Transverse colon (tissue), 4 donors: ENCODE measurements around the gene PTK7. TPM values are rescaled to one million over a fixed set of nuclear protein-coding genes. Genes with fewer than 3 reads are reported as not detected.

Source experiments
- DNase-seq: peaks from one replicate; pipeline ENCODE4 v3.0.0-alpha.2; 2019
- H3K27ac ChIP-seq, 4 donors: fragments of 200-600 bp; sonication (generic); 2 replicates each; pipeline ENCODE4 v1.5.1; 2016 to 2018; ENCODE audit warnings: inconsistent platforms in 4 of 4
- H3K27me3 ChIP-seq: fragments of 200-600 bp; sonication (generic); 2 replicates; pipeline ENCODE4 v1.5.1; 2017; ENCODE audit warnings: inconsistent platforms
- H3K36me3 ChIP-seq, 4 donors: fragments of 200-600 bp; sonication (generic); 2 replicates each; pipeline ENCODE4 v1.5.1; 2017 to 2019; ENCODE audit warnings: inconsistent platforms in 4 of 4
- H3K4me1 ChIP-seq, 4 donors: fragments of 200-600 bp; sonication (generic); 2 replicates each; pipeline ENCODE4 v1.5.1; 2017 to 2020; ENCODE audit warnings: inconsistent platforms in 4 of 4
- H3K4me3 ChIP-seq, 4 donors: fragments of 200-600 bp; sonication (generic); 1 replicate in 1 of 4; 2 replicates in 3 of 4; pipeline versions ENCODE4 v1.5.1 to v1.6.1; 2017 to 2019; ENCODE audit warnings: inconsistent platforms in 4 of 4
- H3K9me3 ChIP-seq, 2 donors: fragments of 200-600 bp; sonication (generic); 2 replicates each; pipeline ENCODE4 v1.5.1; 2017 to 2019; ENCODE audit warnings: inconsistent platforms in 2 of 2
- EP300 ChIP-seq: sonication (generic); formaldehyde crosslinking; IDR thresholded peaks from one replicate; pipeline ENCODE4 v1.6.1; 2017; ENCODE audit warnings: antibody characterized with exemption, low read depth
- POLR2A ChIP-seq: fragments of 450-650 bp; IDR thresholded peaks from one replicate; pipeline ENCODE4 v1.6.1; 2016; ENCODE audit warnings: antibody characterized with exemption, mild to moderate bottlenecking, moderate library complexity
- POLR2AphosphoS5 ChIP-seq, 3 donors: sonication (generic); formaldehyde crosslinking; IDR thresholded peaks; one replicate each; pipeline ENCODE4 v1.6.1; 2016; ENCODE audit warnings: antibody characterized with exemption in 3 of 3
- WGBS, 2 donors: methylation state at CpG; one replicate each; pipeline ENCODE4 v1.1.5; 2018; ENCODE audit warnings: low coverage in 1 of 2; 5-methylcytosine and 5-hydroxymethylcytosine counted together
- in situ Hi-C, 4 donors: fragments of 200-750 bp; cut with MboI; loops; one replicate each; pipeline versions ENCODE4 v1.15.0 to v1.15.1; 2017; ENCODE audit warnings: low sequenced_read_pairs in 3 of 4, low pct_ligation_motif_present in 1 of 4, low pct_unique_long_range_greater_than_20kb in 1 of 4
- intact Hi-C: fragments of 100-400 bp; cut with DNase I; formaldehyde crosslinking; loops from one replicate; pipeline ENCODE4 v1.15.1; 2023; ENCODE audit warnings: low total_unique reads
- total RNA-seq, 4 donors: library from RNA; depleted of rRNA; stranded (reverse); fragments of >200 nt; gene quantifications; one replicate each; pipeline ENCODE4 v1.1.0, GENCODE V29; 2016
- TF ChIP-seq, protein P1 (sequence below), 5 experiments: fragments of 200-600 bp in 3 of 5; fragments of 450-650 bp in 2 of 5; sonication (generic) in 3 of 5; IDR thresholded peaks; 1 replicate in 2 of 5; 2 replicates in 3 of 5; pipeline ENCODE4 v1.5.1; 2016 to 2017; ENCODE audit warnings: antibody characterized with exemption in 5 of 5, inconsistent platforms in 3 of 5, mild to moderate bottlenecking in 2 of 5, moderate library complexity in 1 of 5

Gene PTK7
- total RNA-seq, 4 donors from 2014 or later = 2.2 to 34.6 (median 6.0) TPM

DNA sequence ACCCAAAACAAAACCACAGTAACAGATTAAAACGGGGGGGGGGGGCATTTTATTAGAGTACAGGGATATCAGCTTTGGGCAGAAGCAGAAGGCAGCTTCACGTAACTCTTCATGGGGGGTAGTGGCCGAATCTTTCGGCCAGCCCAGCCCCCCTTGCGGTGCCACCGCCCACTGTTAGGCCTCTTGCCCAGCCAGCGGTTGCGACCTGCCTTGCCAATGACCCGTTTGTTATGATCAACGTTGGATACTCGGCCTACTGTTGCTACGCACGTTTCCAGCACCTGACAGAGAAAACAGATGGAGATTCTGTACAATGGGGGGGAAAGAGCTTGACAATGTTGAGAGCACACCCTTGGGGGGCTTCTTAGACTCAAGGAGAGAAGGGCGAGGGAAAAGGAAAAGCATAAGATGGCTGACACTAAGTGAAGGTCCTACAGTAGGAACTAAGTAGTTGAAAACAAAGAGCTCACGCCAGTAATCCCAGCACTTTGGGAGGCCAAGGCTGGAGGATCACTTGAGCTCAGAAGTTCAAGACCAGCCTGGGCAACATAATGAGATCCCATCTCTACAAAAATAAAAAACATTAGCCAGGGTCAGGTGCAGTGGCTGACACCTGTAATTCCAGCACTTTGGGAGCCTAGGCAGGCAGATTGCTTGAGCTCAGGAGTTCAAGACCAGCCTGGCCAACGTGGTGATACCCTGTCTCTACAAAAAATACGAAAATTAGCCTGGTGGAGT lies 21.7 kb upstream of the PTK7 start:
- H3K36me3 ChIP-seq = peaks cover 0 to 4% (median 0%) of the 10 kb centered on the region in 4 donors
- peak overlapping the region in 3 of 4 donors; percentile 62 to 98 (median 81) for H3K4me3 ChIP-seq
- intact Hi-C loops = no loop called here
- H3K27me3 ChIP-seq = no peaks in the 10 kb centered on the region
- H3K4me1 ChIP-seq = peaks cover 8 to 30% (median 20%) of the 10 kb centered on the region in 4 donors
- TF ChIP-seq, protein P1, sequence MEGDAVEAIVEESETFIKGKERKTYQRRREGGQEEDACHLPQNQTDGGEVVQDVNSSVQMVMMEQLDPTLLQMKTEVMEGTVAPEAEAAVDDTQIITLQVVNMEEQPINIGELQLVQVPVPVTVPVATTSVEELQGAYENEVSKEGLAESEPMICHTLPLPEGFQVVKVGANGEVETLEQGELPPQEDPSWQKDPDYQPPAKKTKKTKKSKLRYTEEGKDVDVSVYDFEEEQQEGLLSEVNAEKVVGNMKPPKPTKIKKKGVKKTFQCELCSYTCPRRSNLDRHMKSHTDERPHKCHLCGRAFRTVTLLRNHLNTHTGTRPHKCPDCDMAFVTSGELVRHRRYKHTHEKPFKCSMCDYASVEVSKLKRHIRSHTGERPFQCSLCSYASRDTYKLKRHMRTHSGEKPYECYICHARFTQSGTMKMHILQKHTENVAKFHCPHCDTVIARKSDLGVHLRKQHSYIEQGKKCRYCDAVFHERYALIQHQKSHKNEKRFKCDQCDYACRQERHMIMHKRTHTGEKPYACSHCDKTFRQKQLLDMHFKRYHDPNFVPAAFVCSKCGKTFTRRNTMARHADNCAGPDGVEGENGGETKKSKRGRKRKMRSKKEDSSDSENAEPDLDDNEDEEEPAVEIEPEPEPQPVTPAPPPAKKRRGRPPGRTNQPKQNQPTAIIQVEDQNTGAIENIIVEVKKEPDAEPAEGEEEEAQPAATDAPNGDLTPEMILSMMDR (IDR thresholded peaks at IDR 0.05) = no peak
- TF ChIP-seq POLR2A = no peak
- no peak for TF ChIP-seq EP300
- TF ChIP-seq POLR2AphosphoS5 (IDR thresholded peaks at IDR 0.05) = no peak
- H3K9me3 ChIP-seq = no peaks in the 10 kb centered on the region
- 74 to 83% methylated on average over 7 to 17 of the region's 17 CpGs for WGBS, 2 donors
- DNase-seq = no peak
- in situ Hi-C loops = no loop called here
- H3K27ac ChIP-seq = peak overlapping the region; percentile 90 to 97 (median 95)

DNA sequence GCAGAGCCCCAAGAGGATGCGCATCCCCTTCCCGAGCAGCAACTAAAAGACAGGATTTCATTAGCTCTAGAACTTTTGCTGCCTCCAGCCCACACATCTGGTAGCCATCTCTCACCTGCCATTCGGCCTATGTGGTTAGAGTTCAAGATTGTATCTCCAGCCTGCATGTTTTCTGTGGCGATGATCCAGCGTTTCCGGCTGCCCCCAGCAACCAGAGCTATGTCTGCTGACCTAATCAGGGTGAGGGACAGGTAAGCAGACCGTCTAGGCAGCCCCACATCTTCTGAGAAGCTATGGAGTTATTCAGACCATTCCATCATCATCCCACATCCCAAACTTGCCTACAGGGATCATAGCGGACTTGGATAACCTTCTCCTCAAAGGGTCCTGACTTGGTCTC lies 20.1 kb upstream of the PTK7 start:
- in situ Hi-C loops = no loop called here
- no peak overlapping the region for H3K4me3 ChIP-seq
- DNase-seq = no peak
- intact Hi-C loops = no loop called here
- no peaks in the 10 kb centered on the region for H3K9me3 ChIP-seq
- H3K27ac ChIP-seq = no peak overlapping the region
- H3K4me1 ChIP-seq = peaks cover 17 to 38% (median 31%) of the 10 kb centered on the region in 4 donors
- 82 to 91% methylated on average over 2 to 8 of the region's 8 CpGs for WGBS, 2 donors
- TF ChIP-seq, protein P1 (IDR thresholded peaks at IDR 0.05) = no peak
- TF ChIP-seq POLR2A (no peak), EP300 (no peak), POLR2AphosphoS5 (IDR thresholded peaks at IDR 0.05) (no peak)
- no peaks in the 10 kb centered on the region for H3K27me3 ChIP-seq
- H3K36me3 ChIP-seq = peaks cover 0 to 4% (median 0%) of the 10 kb centered on the region in 4 donors

DNA sequence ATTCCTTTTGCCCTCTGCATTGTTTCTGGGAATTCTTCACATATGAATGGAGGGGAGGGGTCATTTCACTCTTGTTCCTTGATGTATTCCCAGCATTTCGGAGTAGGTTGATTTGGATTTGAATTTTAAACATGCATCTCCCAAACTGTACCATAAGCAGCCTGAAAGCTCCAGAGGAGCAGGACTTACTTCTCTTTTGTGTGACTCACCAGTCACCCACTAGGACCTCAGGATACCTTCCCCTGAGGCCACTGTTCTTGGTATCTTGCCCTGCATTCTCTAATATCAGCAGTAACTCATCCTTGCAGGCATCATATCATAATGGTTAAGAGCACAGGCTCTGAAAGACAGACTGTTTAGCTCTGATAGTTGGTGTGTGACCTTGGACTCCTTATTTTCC lies 17.6 kb upstream of the PTK7 start:
- TF ChIP-seq POLR2A (no peak), POLR2AphosphoS5 (IDR thresholded peaks at IDR 0.05) (no peak), EP300 (no peak)
- TF ChIP-seq, protein P1 (IDR thresholded peaks at IDR 0.05) = no peak
- Histone ChIP-seq H3K4me1 (peaks cover 17 to 41% (median 29%) of the 10 kb centered on the region in 4 donors), H3K27me3 (no peaks in the 10 kb centered on the region), H3K4me3 (peak overlapping the region; percentile 68 to 81 (median 70)), H3K9me3 (no peaks in the 10 kb centered on the region), H3K27ac (peak overlapping the region; percentile 89 to 95 (median 92)), H3K36me3 (peaks cover 0 to 4% (median 0%) of the 10 kb centered on the region in 4 donors)
- in situ Hi-C loops = no loop called here
- intact Hi-C loops = no loop called here
- 63% methylated on average over 1 of the region's 1 CpG; no CpG with 5 or more reads in 1 of the 2 donors for whole genome bisulfite sequencing, 2 donors
- no peak for DNase-seq

DNA sequence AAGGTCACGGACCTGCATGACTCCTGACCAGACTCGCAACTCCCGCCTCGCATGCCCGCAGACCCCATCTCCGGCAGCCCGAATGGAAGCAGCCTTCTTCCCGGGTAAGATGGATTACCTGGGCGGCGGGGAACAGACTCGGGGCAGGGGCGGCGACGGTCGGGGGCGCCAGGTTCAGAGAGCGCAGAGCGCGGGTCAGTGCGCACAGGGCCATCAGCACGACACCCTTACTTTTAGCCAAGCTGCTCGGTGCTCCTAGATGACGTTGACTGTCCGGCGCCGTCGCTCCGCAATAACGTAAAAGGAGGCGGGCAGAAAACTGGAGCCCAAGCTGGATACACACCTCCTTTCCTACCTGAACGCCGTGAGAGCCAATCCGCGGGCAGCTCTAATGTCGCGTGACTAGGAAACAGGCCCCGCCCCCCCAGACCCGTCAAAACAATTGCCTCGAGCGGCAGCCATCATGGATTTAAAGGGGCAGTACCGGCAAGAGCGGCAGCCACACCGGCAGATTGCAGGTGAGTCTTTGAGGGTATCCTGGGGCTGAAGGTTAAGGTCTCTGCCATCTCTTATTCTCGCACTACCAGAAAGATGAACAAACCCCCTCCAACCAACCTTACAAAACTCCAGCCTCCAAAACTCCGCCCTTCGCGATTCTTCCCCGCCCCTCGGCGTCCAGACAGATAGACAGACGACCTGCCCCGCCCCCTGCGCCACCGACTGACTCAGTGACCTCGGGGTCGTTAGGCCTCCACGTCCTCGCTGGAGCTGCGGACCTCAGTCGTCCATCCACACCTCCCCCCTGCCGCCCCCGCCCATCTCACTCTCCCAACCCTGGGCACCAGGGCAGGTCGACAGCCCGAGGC lies 16.7 kb upstream of the PTK7 start, which contains the start of the genes KLC4 and MRPL2:
Gene KLC4 (plus strand): TSS at position 464 of the 866 bp plus-strand sequence. CDS start 1,705 bp downstream, outside the sequence.
Gene MRPL2 (minus strand): TSS at position 267 of the 866 bp plus-strand sequence. CDS start 53 bp downstream, at position 214.
- 1% methylated on average over 52 of the region's 64 CpGs; no CpG with 5 or more reads in 1 of the 2 donors for WGBS, 2 donors

More for the DNA sequence above, 16.7 kb upstream of the PTK7 start, which contains the start of the genes KLC4 and MRPL2:
- Histone ChIP-seq H3K9me3 (no peaks in the 10 kb centered on the region), H3K4me3 (peak within 1 kb of the TSS; percentile 68 to 81 (median 70)), H3K36me3 (peaks cover 0 to 4% (median 0%) of the 10 kb centered on the region in 4 donors), H3K27me3 (no peaks in the 10 kb centered on the region), H3K4me1 (peaks cover 17 to 35% (median 29%) of the 10 kb centered on the region in 4 donors), H3K27ac (peak within 1 kb of the TSS; percentile 89 to 95 (median 92))
- DNase-seq = peak; percentile 99
- TF ChIP-seq, protein P1 (IDR thresholded peaks at IDR 0.05) = no peak
- TF ChIP-seq POLR2AphosphoS5 (IDR thresholded peaks at IDR 0.05) (peak; percentile 91 to 94 (median 92)), EP300 (no peak), POLR2A (peak; percentile 91)
- in situ Hi-C loops = no loop called here
- intact Hi-C loops = no loop called here
